Ishikawa (cell line): Measurements from ENCODE around the gene SLC39A5.
A peak's percentile ranks its signal among the peaks of the same experiment; 100 is the strongest.

Experiments
- CEBPB ChIP-seq: IDR thresholded peaks from 2 replicates; pipeline ENCODE4 v1.6.1; 2012
- CREB1 ChIP-seq: IDR thresholded peaks from 2 replicates; pipeline ENCODE4 v1.6.1; 2012; ENCODE audit warnings: low read depth
- EGR1 ChIP-seq: IDR thresholded peaks from 2 replicates; pipeline ENCODE4 v1.6.1; 2012
- EP300 ChIP-seq: IDR thresholded peaks from 2 replicates; pipeline ENCODE4 v1.6.1; 2012; ENCODE audit warnings: borderline replicate concordance
- FOXM1 ChIP-seq: IDR thresholded peaks from 2 replicates; pipeline ENCODE4 v1.6.1; 2012; ENCODE audit warnings: low read depth, borderline replicate concordance
- MAX ChIP-seq: IDR thresholded peaks from 2 replicates; pipeline ENCODE4 v1.6.1; 2012
- NFIC ChIP-seq: IDR thresholded peaks from 2 replicates; pipeline ENCODE4 v1.6.1; 2012
- RAD21 ChIP-seq: IDR thresholded peaks from 2 replicates; pipeline ENCODE4 v1.6.1; 2012; ENCODE audit warnings: low read depth
- REST ChIP-seq: IDR thresholded peaks from 2 replicates; pipeline ENCODE4 v1.6.1; 2012; ENCODE audit warnings: low read depth, mild to moderate bottlenecking
- TAF1 ChIP-seq: IDR thresholded peaks from 2 replicates; pipeline ENCODE4 v1.6.1; 2012; ENCODE audit warnings: low read depth, mild to moderate bottlenecking
- TCF12 ChIP-seq: IDR thresholded peaks from 2 replicates; pipeline ENCODE4 v1.6.1; 2012; ENCODE audit warnings: low read depth
- TEAD4 ChIP-seq: IDR thresholded peaks from 2 replicates; pipeline ENCODE4 v1.6.1; 2012
- USF1 ChIP-seq: IDR thresholded peaks from 2 replicates; pipeline ENCODE4 v1.6.1; 2012
- YY1 ChIP-seq: IDR thresholded peaks from 2 replicates; pipeline ENCODE4 v1.6.1; 2012; ENCODE audit warnings: low read depth
- ZBTB7A ChIP-seq: IDR thresholded peaks from 2 replicates; pipeline ENCODE4 v1.6.1; 2012; ENCODE audit warnings: low read depth

The SLC39A5 gene

GRCh38 chr12:56216461-56216860 is 13.4 kb upstream of the SLC39A5 start:
- TF ChIP-seq USF1 (no peak), CEBPB (no peak), TCF12 (no peak), EP300 (no peak), CREB1 (no peak), FOXM1 (no peak), TEAD4 (no peak), REST (no peak), MAX (no peak)

- no peak for TF ChIP-seq NFIC
- no peak for TF ChIP-seq REST
- no peak for TF ChIP-seq ZBTB7A
- no peak for TF ChIP-seq MAX
- TF ChIP-seq EGR1: no peak
- TF ChIP-seq TEAD4: no peak
- TF ChIP-seq CEBPB: no peak
- TF ChIP-seq FOXM1: no peak
- no peak for TF ChIP-seq YY1
These were observed 10.0 kb upstream of the SLC39A5 start for GRCh38 chr12:56219840-56220239.

- TF ChIP-seq CEBPB: peak; percentile 70
- TF ChIP-seq EGR1: no peak
- TF ChIP-seq TAF1: peak; percentile 50; the same call in 1 of the 2 replicates
These were observed 9.1 kb upstream of the SLC39A5 start for GRCh38 chr12:56220611-56221231.

- TF ChIP-seq TEAD4: peak; percentile 68; the same call in 1 of the 2 replicates
- no peak for TF ChIP-seq NFIC
- TF ChIP-seq MAX: peak; percentile 39; the same call in 1 of the 2 replicates
- no peak for TF ChIP-seq EGR1
- TF ChIP-seq ZBTB7A: peak; percentile 76
These were observed 8.6 kb upstream of the SLC39A5 start for GRCh38 chr12:56221232-56221756.

- 0 out of 2 replicates have a peak, but pooled peaks have one; percentile 9 for TF ChIP-seq NFIC
- no peak for TF ChIP-seq EGR1
- TF ChIP-seq USF1: no peak
- TF ChIP-seq CREB1: peak; percentile 78; the same call in 1 of the 2 replicates
- TF ChIP-seq YY1: peak; percentile 67; the same call in 1 of the 2 replicates
- TF ChIP-seq RAD21: no peak
- TF ChIP-seq MAX: peak; percentile 57
- no peak for TF ChIP-seq TEAD4
- no peak for TF ChIP-seq FOXM1
- TF ChIP-seq CEBPB: peak; percentile 2; the same call in 1 of the 2 replicates
- TF ChIP-seq ZBTB7A: no peak
- TF ChIP-seq TCF12: peak; percentile 11; the same call in 1 of the 2 replicates
- TF ChIP-seq REST: no peak
- TF ChIP-seq TAF1: peak; percentile 79
- 0 out of 2 replicates have a peak, but pooled peaks have one; percentile 30 for TF ChIP-seq EP300
These were observed 7.9 kb upstream of the SLC39A5 start, which contains the start of gene RNF41 for GRCh38 chr12:56221757-56222530. Gene RNF41, minus strand, starts transcription at chr12:56221922. Its CDS starts 7,875 bp downstream, at chr12:56214047.
